SJSA1 (cell line): Measurements from ENCODE around the gene PLGRKT. TPM values are rescaled to one million over a fixed set of nuclear protein-coding genes. Genes with fewer than 3 reads are reported as not detected.
A peak's percentile ranks its signal among the peaks of the same experiment; 100 is the strongest.
"Not testable (repeated sequence)": the region's sequence is repeated elsewhere in the genome, so short reads cannot be mapped to it uniquely, and the experiment has no call there.

Source experiments
- DNase-seq, 2 experiments: peaks; one replicate each; pipeline ENCODE4 v3.0.0-alpha.2; 2015 to 2020; ENCODE audit warnings: low spot score in 2 of 2, low read depth in 1 of 2
- H3K27ac ChIP-seq: fragments of 250-450 bp; sonication (Bioruptor Pico); 2 replicates; pipeline ENCODE4 v1.5.1; 2020; ENCODE audit warnings: mild to moderate bottlenecking, moderate library complexity
- H3K27me3 ChIP-seq: fragments of 250-450 bp; sonication (Bioruptor Pico); replicated peaks from 2 replicates; pipeline ENCODE4 v1.5.1; 2020; ENCODE audit warnings: mild to moderate bottlenecking, moderate library complexity
- H3K36me3 ChIP-seq: fragments of 250-450 bp; sonication (Bioruptor Pico); 2 replicates; pipeline ENCODE4 v1.5.1; 2020; ENCODE audit warnings: mild to moderate bottlenecking
- H3K4me1 ChIP-seq: fragments of 250-450 bp; sonication (Bioruptor Pico); replicated peaks from 2 replicates; pipeline ENCODE4 v1.6.1; 2021; ENCODE audit warnings: mild to moderate bottlenecking
- H3K4me3 ChIP-seq: fragments of 250-450 bp; sonication (Bioruptor Pico); 2 replicates; pipeline ENCODE4 v1.5.1; 2020; ENCODE audit warnings: mild to moderate bottlenecking
- H3K9me3 ChIP-seq: fragments of 250-450 bp; sonication (Bioruptor Pico); replicated peaks from 2 replicates; pipeline ENCODE4 v1.5.1; 2020; ENCODE audit warnings: mild to moderate bottlenecking
- total RNA-seq: library from RNA; depleted of rRNA; stranded (reverse); fragments of >200 nt; shearing (Covaris generic); gene quantifications from 2 replicates; pipeline ENCODE4 v1.2.3, GENCODE V29; 2014

Gene PLGRKT
- total RNA-seq, 1 experiment from 2014 or later = 31.2 TPM

DNA sequence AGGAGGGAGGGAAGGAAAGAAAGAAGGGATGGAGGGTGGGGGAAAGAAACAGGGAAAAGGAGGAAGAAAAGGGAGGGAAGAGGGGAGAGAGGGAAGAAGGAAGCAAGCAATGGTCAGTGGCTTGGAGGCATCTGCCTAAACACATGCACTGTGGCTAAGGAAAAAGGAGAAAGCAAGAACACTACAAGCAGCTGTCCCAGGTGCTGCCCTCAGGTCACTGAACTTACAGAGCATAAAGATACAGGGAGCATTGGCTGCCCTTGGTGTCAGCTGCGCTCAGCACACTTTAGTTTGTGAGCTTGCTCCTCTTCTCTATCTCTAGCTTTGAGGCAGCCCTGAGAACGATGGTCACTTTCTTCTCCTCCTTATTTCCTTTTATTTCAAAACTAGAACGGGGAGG is 40.2 kb downstream of the PLGRKT start:
- not testable (repeated sequence) for H3K4me3 ChIP-seq

GRCh38 chr9:5395428-5395827 is 42.3 kb downstream of the PLGRKT start:
- Histone ChIP-seq H3K27ac (no peak overlapping the region), H3K4me1 (no peaks in the 10 kb centered on the region), H3K4me3 (no peak overlapping the region), H3K36me3 (no peaks in the 10 kb centered on the region), H3K27me3 (no peaks in the 10 kb centered on the region), H3K9me3 (no peaks in the 10 kb centered on the region)
- no peak for DNase-seq

More for the DNA sequence above, 40.2 kb downstream of the PLGRKT start:
- not testable (repeated sequence) for H3K4me1 ChIP-seq, H3K27ac ChIP-seq, H3K36me3 ChIP-seq, H3K27me3 ChIP-seq, H3K9me3 ChIP-seq, DNase-seq

DNA sequence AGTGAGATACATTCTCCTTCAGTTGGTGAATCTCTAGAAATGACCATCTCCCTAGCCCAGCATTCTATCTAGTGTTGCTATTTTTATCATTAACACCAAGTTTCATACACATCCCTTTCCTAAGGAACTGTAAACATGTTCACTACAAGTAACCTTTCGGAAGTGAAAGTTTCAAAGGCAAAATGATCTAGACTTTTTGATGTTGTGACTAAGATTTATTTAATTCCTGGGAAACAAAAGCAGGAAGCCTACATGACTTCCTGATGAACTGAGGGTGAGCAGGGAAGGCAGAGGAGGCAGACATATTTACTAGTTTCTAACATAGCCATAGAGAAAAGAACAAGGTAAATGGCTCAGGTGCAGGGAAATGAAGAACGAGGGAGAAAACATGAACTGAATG is 43.7 kb downstream of the PLGRKT start:
- H3K4me1 ChIP-seq, H3K9me3 ChIP-seq: not testable (repeated sequence)

DNA sequence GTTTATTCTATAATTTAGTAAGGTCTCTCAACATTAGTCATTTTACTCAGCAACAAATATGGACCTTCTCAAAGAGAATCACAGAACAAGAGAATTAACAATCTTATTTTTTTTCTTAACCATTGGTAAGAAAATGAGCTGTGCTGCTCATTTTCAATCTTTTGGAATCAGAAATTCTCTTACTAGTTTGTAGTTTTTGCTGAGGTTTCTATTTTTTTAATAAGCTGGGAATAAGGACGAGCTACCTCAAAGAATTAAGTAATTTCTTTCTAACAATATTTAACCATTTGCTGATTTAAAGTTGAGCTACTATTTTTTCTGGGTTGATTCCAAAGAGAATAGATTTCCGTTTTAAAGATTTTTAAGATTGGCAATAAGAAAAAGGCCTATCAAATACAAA is 44.2 kb downstream of the PLGRKT start:
- H3K4me3 ChIP-seq = no peak overlapping the region
- H3K9me3 ChIP-seq = no peaks in the 10 kb centered on the region
- no peaks in the 10 kb centered on the region for H3K27me3 ChIP-seq
- DNase-seq = no peak
- peaks cover 12% of the 10 kb centered on the region for H3K4me1 ChIP-seq
- no peak overlapping the region for H3K27ac ChIP-seq
- no peaks in the 10 kb centered on the region for H3K36me3 ChIP-seq

More for the DNA sequence above, 43.7 kb downstream of the PLGRKT start:
- DNase-seq, H3K27ac ChIP-seq, H3K27me3 ChIP-seq, H3K36me3 ChIP-seq, H3K4me3 ChIP-seq: not testable (repeated sequence)

GRCh38 chr9:5392285-5392684 is 45.4 kb downstream of the PLGRKT start:
- H3K36me3 ChIP-seq = no peaks in the 10 kb centered on the region
- H3K4me1 ChIP-seq = peaks cover 23% of the 10 kb centered on the region
- no peaks in the 10 kb centered on the region for H3K9me3 ChIP-seq
- no peak overlapping the region for H3K27ac ChIP-seq
- no peak overlapping the region for H3K4me3 ChIP-seq
- H3K27me3 ChIP-seq = no peaks in the 10 kb centered on the region
- DNase-seq = no peak

GRCh38 chr9:5389109-5389732 is 48.5 kb downstream of the PLGRKT start:
- Histone ChIP-seq H3K4me1 (peaks cover 23% of the 10 kb centered on the region), H3K4me3 (no peak overlapping the region), H3K9me3 (no peaks in the 10 kb centered on the region), H3K36me3 (no peaks in the 10 kb centered on the region), H3K27ac (no peak overlapping the region), H3K27me3 (no peaks in the 10 kb centered on the region)
- DNase-seq = peak; percentile 53 to 59

- H3K27ac ChIP-seq = peak overlapping the region; percentile 77
- no peak overlapping the region for H3K4me3 ChIP-seq
- H3K9me3 ChIP-seq = no peaks in the 10 kb centered on the region
- peaks cover 23% of the 10 kb centered on the region for H3K4me1 ChIP-seq
- peak; percentile 44 to 47 for DNase-seq
- H3K36me3 ChIP-seq = no peaks in the 10 kb centered on the region
- H3K27me3 ChIP-seq = no peaks in the 10 kb centered on the region
These were observed 49.5 kb downstream of the PLGRKT start for GRCh38 chr9:5388026-5388819.

DNA sequence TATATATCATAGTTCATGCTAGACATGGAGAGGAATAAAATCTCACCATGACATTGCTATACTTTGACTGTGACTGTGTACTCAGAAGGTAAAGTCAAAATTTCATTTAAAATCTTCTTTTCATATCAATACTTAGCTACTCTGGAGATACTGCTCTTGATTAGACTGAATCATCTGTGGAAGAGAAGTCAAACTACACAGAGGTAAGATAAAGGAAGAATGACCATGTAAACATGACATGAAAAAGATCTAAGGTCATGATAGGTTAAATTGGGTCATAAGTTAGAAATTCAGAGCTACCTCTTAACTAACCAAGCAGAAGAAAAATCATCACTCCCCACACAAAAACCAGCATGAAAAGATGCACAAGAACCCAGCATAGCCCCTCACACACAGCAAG is 53.3 kb downstream of the PLGRKT start:
- no peak for DNase-seq
- Histone ChIP-seq H3K4me3 (no peak overlapping the region), H3K27me3 (no peaks in the 10 kb centered on the region), H3K36me3 (no peaks in the 10 kb centered on the region), H3K4me1 (peaks cover 20% of the 10 kb centered on the region), H3K9me3 (no peaks in the 10 kb centered on the region), H3K27ac (no peak overlapping the region)

GRCh38 chr9:5382479-5382878 is 55.2 kb downstream of the PLGRKT start:
- H3K36me3 ChIP-seq = no peaks in the 10 kb centered on the region
- H3K9me3 ChIP-seq = no peaks in the 10 kb centered on the region
- DNase-seq = no peak

DNA sequence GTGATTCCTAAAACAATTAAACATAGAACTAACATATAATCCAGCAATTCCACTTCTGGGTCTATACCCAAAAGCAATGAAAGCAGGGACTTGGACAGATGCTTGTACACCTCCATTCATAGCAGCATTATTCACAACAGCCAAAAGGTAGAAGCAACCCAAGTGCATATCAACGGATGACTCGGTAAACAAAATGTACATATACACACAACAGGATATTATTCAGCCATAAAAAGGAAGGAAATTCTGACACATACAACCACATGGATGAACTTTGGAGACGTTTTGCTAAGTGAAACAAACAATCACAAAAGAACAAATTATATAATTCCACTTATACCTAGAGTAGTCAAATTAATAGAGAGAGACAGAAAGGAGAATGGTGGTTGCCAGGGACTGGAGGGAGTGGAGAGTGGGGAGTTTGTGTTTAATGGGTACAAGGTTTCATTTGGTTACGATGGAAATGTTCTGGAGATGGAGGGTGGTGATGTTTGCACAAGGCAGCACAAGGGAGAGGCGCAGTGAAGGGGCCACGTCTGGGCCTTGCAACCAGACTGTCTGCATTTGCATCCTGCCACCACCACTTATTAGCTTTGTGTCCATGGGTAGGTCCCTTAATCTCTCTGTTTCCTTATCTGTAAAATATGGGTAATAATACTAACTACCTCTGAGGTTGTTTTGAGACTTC is 61.8 kb downstream of the PLGRKT start:
- no peak overlapping the region for H3K27ac ChIP-seq
- no peak overlapping the region for H3K4me3 ChIP-seq
- H3K9me3 ChIP-seq = no peaks in the 10 kb centered on the region
- DNase-seq = no peak
- H3K27me3 ChIP-seq = no peaks in the 10 kb centered on the region
- no peaks in the 10 kb centered on the region for H3K4me1 ChIP-seq
- H3K36me3 ChIP-seq = no peaks in the 10 kb centered on the region

More at GRCh38 chr9:5382479-5382878, 55.2 kb downstream of the PLGRKT start:
- peaks cover under 1% of the 10 kb centered on the region for H3K4me1 ChIP-seq
- no peak overlapping the region for H3K27ac ChIP-seq
- no peak overlapping the region for H3K4me3 ChIP-seq
- H3K27me3 ChIP-seq = no peaks in the 10 kb centered on the region

DNA sequence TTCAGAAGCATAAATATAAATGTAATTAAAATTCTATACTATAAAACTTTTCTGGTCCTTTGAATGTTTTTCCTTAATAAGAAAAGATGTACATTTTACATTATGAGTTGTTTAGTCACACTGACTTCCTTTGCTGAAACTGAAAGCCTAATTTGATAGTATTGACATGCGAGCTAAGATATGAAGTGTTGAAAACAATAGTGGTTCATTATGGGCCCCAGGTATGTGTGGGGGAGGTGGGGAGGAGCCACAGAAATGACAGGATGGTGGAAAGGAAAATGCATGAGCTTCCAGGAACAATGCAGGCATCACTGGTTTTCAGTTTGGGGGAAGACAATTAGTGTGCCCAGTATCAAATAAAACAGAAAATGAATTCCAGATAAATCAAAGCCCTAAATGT is 62.6 kb downstream of the PLGRKT start:
- Histone ChIP-seq H3K9me3 (no peaks in the 10 kb centered on the region), H3K4me3 (no peak overlapping the region), H3K27ac (no peak overlapping the region), H3K36me3 (no peaks in the 10 kb centered on the region), H3K27me3 (no peaks in the 10 kb centered on the region), H3K4me1 (no peaks in the 10 kb centered on the region)
- DNase-seq = no peak

- no peaks in the 10 kb centered on the region for H3K36me3 ChIP-seq
- no peak for DNase-seq
- no peak overlapping the region for H3K27ac ChIP-seq
- no peaks in the 10 kb centered on the region for H3K27me3 ChIP-seq
- H3K4me3 ChIP-seq = no peak overlapping the region
- H3K9me3 ChIP-seq = no peaks in the 10 kb centered on the region
- H3K4me1 ChIP-seq = no peaks in the 10 kb centered on the region
These were observed 73.3 kb downstream of the PLGRKT start for GRCh38 chr9:5364294-5365024.

DNA sequence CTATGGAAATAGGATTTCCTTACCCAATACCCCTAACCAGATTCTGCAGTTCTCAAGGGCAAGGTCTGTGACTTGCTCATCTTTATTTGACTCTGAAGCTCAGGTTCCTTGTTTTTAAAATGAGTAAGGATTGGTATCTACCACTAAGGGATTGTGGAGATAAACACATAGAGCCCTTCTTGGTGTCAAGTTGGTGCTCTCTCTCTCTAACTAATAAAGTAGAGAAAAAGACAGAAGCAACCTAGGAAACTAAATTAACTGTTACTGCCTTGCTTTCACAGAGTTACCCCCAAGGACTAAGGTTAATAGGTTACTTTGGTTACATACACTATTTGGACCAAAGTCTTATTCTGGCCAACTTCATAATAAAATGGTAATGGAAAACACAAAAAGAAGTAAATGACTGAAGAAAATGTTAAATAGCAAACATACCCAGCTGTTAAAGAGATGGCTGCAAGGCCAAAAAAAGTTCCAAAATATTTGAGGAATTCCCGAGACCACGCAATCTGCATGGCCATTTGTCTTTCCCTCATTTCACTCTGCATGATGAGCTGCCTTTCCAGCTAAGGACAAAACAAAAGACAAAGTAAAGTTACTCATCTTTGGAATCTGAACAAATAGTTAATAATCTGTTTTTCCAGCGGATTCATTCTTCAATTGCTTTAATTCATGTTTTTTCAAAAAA is 76.3 kb downstream of the PLGRKT start:
- no peaks in the 10 kb centered on the region for H3K9me3 ChIP-seq
- H3K36me3 ChIP-seq = no peaks in the 10 kb centered on the region
- H3K4me1 ChIP-seq = no peaks in the 10 kb centered on the region
- no peak for DNase-seq
- no peak overlapping the region for H3K27ac ChIP-seq
- no peak overlapping the region for H3K4me3 ChIP-seq
- no peaks in the 10 kb centered on the region for H3K27me3 ChIP-seq
